SU-DHL-6 (cell line): Measurements from ENCODE around the gene HUWE1.

Experiments used
- H2AFZ ChIP-seq: fragments of 200-600 bp; sonication (generic); 2 replicates; pipeline ENCODE4 v1.6.1; 2014; ENCODE audit warnings: low read depth, mild to moderate bottlenecking, moderate library complexity, mixed read lengths, antibody characterized with exemption, low read length; ENCODE audit not compliant: severe bottlenecking
- H3F3A ChIP-seq: fragments of 200-600 bp; shearing (Covaris generic); 2 replicates; pipeline ENCODE4 v1.6.0; 2016; ENCODE audit warnings: antibody characterized with exemption, mild to moderate bottlenecking; ENCODE audit not compliant: insufficient read depth
- H3K27ac ChIP-seq: fragments of 200-600 bp; sonication (generic); 2 replicates; pipeline ENCODE4 v1.5.1; 2016; ENCODE audit warnings: low read depth, mild to moderate bottlenecking, low read length, moderate library complexity, mixed read lengths
- H3K27me3 ChIP-seq: fragments of 200-600 bp; sonication (generic), shearing (Covaris generic); 2 replicates; pipeline ENCODE4 v1.6.0; 2014; ENCODE audit warnings: mild to moderate bottlenecking, low read length
- H3K36me3 ChIP-seq: fragments of 200-600 bp; sonication (generic); 2 replicates; pipeline ENCODE4 v1.6.1; 2014; ENCODE audit warnings: mild to moderate bottlenecking, low read length, mixed read lengths
- H3K4me2 ChIP-seq: fragments of 300-600, 200-600 bp; shearing (Covaris generic), sonication (generic); 2 replicates; pipeline ENCODE4 v1.6.0; 2014; ENCODE audit warnings: low read length, low read depth, mild to moderate bottlenecking; ENCODE audit not compliant: poor library complexity, severe bottlenecking
- H3K4me3 ChIP-seq: fragments of 200-600 bp; sonication (generic); 2 replicates; pipeline ENCODE4 v1.5.1; 2014; ENCODE audit warnings: antibody characterized with exemption, low read length, mild to moderate bottlenecking, mixed read lengths; ENCODE audit not compliant: insufficient read depth, poor library complexity, severe bottlenecking
- H3K79me2 ChIP-seq: fragments of 200-600 bp; sonication (generic); 2 replicates; pipeline ENCODE4 v1.6.1; 2014; ENCODE audit warnings: mild to moderate bottlenecking, low read length, moderate library complexity; ENCODE audit not compliant: insufficient read depth
- H3K9ac ChIP-seq: fragments of 200-600 bp; sonication (generic); 2 replicates; pipeline ENCODE4 v1.7.0; 2014; ENCODE audit warnings: mild to moderate bottlenecking, low read length
- H3K9me2 ChIP-seq: fragments of 200-600 bp; sonication (generic); replicated peaks from 2 replicates; pipeline ENCODE4 v1.6.1; 2014; ENCODE audit warnings: low read length; ENCODE audit not compliant: insufficient read depth
- H3K9me3 ChIP-seq: fragments of 200-600 bp; sonication (generic); 2 replicates; pipeline ENCODE4 v1.6.1; 2014; ENCODE audit warnings: low read length, mixed read lengths; ENCODE audit not compliant: insufficient read depth
- H4K20me1 ChIP-seq: fragments of 200-600 bp; sonication (generic); 2 replicates; pipeline ENCODE4 v1.6.1; 2014; ENCODE audit warnings: low read depth, mild to moderate bottlenecking, antibody characterized with exemption, low read length, moderate library complexity, mixed read lengths
- EZH2phosphoT487 ChIP-seq: fragments of 200-600 bp; sonication (generic), shearing (Covaris generic); conservative IDR thresholded peaks from 2 replicates; pipeline ENCODE4 v1.6.1; 2018; ENCODE audit warnings: mild to moderate bottlenecking, antibody characterized with exemption, low read length, moderate library complexity, mixed read lengths
- TF ChIP-seq, protein P1 (sequence below): fragments of 200-600 bp; sonication (generic); IDR thresholded peaks from one replicate; pipeline ENCODE4 v1.5.1; 2017; ENCODE audit warnings: antibody characterized with exemption, mild to moderate bottlenecking, low read length, moderate library complexity; ENCODE audit not compliant: insufficient read depth, poor library complexity, severe bottlenecking

The HUWE1 gene

DNA sequence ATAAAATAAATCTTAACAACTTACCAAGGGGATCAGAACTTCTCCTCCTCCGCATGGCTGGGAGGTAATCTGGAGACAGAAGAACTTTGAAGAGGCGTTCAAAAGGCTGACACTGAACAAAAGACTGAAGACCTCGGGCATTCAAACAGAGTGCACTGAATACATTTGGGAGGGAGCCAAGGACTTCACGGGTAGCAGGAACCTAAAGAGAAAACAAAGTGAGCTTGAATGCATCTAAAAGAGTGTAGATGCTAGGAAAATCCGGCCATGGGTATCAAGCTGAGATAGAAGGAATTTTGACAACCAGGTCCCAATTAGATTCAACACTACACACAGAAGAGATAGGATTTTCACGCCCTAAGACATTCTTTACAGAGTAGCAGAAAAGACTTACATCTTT is 69.6 kb downstream of the HUWE1 start:
- no peaks in the 10 kb centered on the region for H3F3A ChIP-seq
- peaks cover 23% of the 10 kb centered on the region; the same call in 1 of the 2 replicates for H3K36me3 ChIP-seq
- H3K9ac ChIP-seq, result no peak overlapping the region
- no peak overlapping the region for H3K4me3 ChIP-seq
- TF ChIP-seq, protein P1, sequence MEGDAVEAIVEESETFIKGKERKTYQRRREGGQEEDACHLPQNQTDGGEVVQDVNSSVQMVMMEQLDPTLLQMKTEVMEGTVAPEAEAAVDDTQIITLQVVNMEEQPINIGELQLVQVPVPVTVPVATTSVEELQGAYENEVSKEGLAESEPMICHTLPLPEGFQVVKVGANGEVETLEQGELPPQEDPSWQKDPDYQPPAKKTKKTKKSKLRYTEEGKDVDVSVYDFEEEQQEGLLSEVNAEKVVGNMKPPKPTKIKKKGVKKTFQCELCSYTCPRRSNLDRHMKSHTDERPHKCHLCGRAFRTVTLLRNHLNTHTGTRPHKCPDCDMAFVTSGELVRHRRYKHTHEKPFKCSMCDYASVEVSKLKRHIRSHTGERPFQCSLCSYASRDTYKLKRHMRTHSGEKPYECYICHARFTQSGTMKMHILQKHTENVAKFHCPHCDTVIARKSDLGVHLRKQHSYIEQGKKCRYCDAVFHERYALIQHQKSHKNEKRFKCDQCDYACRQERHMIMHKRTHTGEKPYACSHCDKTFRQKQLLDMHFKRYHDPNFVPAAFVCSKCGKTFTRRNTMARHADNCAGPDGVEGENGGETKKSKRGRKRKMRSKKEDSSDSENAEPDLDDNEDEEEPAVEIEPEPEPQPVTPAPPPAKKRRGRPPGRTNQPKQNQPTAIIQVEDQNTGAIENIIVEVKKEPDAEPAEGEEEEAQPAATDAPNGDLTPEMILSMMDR, result no peak
- no peak for TF ChIP-seq EZH2phosphoT487
- H4K20me1 ChIP-seq, result no peaks in the 10 kb centered on the region
- no peak overlapping the region for H2AFZ ChIP-seq
- no peak overlapping the region for H3K4me2 ChIP-seq
- H3K27ac ChIP-seq, result no peak overlapping the region
- H3K9me3 ChIP-seq, result no peaks in the 10 kb centered on the region
- H3K27me3 ChIP-seq, result no peaks in the 10 kb centered on the region
- H3K9me2 ChIP-seq, result no peaks in the 10 kb centered on the region
- no peaks in the 10 kb centered on the region for H3K79me2 ChIP-seq

DNA sequence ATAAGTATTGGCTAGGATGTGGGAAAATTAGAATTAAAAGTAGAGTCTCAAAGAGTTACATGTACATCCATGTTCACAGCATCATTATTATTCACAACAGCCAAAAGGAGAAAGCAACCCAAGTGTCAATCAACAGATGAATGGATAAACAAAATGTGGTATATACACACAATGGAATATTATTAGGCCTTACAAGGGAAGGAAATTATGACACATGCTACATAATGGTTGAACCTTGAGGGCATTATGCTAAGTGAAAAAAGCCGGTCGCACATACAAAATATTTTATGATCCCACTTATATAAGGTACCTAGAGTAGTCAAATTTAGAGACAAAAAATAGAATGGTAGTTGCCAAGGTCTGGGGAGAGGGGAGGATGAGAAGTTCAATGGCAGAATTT is 80.1 kb downstream of the HUWE1 start:
- H2AFZ ChIP-seq, result no peak overlapping the region
- no peaks in the 10 kb centered on the region for H4K20me1 ChIP-seq
- no peak overlapping the region for H3K27ac ChIP-seq
- no peaks in the 10 kb centered on the region for H3K27me3 ChIP-seq
- no peaks in the 10 kb centered on the region for H3F3A ChIP-seq
- H3K9me3 ChIP-seq, result no peaks in the 10 kb centered on the region
- H3K4me3 ChIP-seq, result no peak overlapping the region
- H3K79me2 ChIP-seq, result no peaks in the 10 kb centered on the region
- H3K9ac ChIP-seq, result no peak overlapping the region
- H3K36me3 ChIP-seq, result peaks cover 29% of the 10 kb centered on the region; the same call in 1 of the 2 replicates
- H3K9me2 ChIP-seq, result no peaks in the 10 kb centered on the region
- TF ChIP-seq, protein P1, result no peak
- no peak for TF ChIP-seq EZH2phosphoT487
- H3K4me2 ChIP-seq, result no peak overlapping the region

DNA sequence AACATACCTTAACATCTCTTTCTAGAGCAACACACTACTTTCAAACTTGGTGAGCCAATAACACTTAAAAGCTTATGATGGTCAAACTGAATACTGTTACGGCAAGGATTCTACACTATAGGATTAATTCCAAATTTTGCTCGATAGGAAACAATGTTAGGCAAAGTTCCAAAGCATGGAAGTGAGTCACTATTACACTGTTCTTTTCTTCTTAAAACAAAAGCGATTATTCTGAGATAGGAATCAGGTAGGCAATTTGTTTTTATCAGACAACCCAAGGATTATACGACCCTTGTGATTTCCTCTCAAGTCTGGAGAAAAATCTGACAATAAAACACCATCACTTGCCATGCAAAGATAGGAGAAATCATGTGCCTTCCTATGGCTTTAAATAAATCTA is 81.5 kb downstream of the HUWE1 start:
- H3K27me3 ChIP-seq, result no peaks in the 10 kb centered on the region
- no peak overlapping the region for H3K27ac ChIP-seq
- TF ChIP-seq, protein P1, result no peak
- no peak for TF ChIP-seq EZH2phosphoT487
- H3K4me3 ChIP-seq, result no peak overlapping the region
- no peaks in the 10 kb centered on the region for H3K79me2 ChIP-seq
- no peaks in the 10 kb centered on the region for H3K9me2 ChIP-seq
- H3F3A ChIP-seq, result no peaks in the 10 kb centered on the region
- H3K9me3 ChIP-seq, result no peaks in the 10 kb centered on the region
- H4K20me1 ChIP-seq, result no peaks in the 10 kb centered on the region
- H3K4me2 ChIP-seq, result no peak overlapping the region
- H2AFZ ChIP-seq, result no peak overlapping the region
- H3K9ac ChIP-seq, result no peak overlapping the region
- H3K36me3 ChIP-seq, result peaks cover 22% of the 10 kb centered on the region; the same call in 1 of the 2 replicates
